22Rv1 (cell line): Measurements from ENCODE around the gene ATP5F1E.

Source experiments
- ZFX ChIP-seq: fragments of 450-650 bp; IDR thresholded peaks from 2 replicates; pipeline ENCODE4 v1.6.1; 2017; ENCODE audit warnings: antibody characterized with exemption, borderline replicate concordance
- TF ChIP-seq, protein P1 (sequence below): fragments of 450-650 bp; IDR thresholded peaks from 2 replicates; pipeline ENCODE4 v1.5.1; 2017; ENCODE audit warnings: mild to moderate bottlenecking

DNA sequence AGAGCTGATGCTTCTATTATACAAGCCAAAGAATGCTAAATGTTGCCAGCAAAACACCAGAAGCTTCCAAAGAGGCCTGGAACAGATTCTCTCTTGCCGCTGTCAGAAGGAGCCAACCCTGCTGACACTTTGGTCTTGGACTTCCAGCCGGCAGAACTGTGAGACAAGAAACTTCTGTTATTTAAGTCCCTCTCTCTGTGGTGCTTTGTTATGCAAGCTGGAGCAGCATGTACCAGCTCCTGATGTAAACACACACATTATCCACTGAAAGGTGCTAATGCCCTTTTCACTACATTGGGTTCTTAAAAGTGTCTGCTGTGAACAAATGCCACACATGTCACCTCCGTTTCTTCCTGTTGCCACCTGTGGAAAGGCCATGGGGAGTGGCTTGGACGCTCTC is 36.4 kb upstream of the ATP5F1E start:
- TF ChIP-seq, protein P1, sequence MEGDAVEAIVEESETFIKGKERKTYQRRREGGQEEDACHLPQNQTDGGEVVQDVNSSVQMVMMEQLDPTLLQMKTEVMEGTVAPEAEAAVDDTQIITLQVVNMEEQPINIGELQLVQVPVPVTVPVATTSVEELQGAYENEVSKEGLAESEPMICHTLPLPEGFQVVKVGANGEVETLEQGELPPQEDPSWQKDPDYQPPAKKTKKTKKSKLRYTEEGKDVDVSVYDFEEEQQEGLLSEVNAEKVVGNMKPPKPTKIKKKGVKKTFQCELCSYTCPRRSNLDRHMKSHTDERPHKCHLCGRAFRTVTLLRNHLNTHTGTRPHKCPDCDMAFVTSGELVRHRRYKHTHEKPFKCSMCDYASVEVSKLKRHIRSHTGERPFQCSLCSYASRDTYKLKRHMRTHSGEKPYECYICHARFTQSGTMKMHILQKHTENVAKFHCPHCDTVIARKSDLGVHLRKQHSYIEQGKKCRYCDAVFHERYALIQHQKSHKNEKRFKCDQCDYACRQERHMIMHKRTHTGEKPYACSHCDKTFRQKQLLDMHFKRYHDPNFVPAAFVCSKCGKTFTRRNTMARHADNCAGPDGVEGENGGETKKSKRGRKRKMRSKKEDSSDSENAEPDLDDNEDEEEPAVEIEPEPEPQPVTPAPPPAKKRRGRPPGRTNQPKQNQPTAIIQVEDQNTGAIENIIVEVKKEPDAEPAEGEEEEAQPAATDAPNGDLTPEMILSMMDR: no peak
- no peak for TF ChIP-seq ZFX
